Fibroblast of lung (primary cell): ENCODE measurements around the gene SLC38A3.

Experiments
- CTCF ChIP-seq, 2 donors: IDR thresholded peaks in 1 of 2; conservative IDR thresholded peaks in 1 of 2; 1 replicate in 1 of 2; 2 replicates in 1 of 2; pipeline ENCODE4 v1.5.1; 2011 to 2012; ENCODE audit warnings: low read length in 2 of 2, control low read depth in 1 of 2, inconsistent platforms in 1 of 2, low read depth in 1 of 2, mild to moderate bottlenecking in 1 of 2
- EZH2 ChIP-seq: IDR thresholded peaks from 2 replicates; pipeline ENCODE4 v1.5.1; 2012; ENCODE audit warnings: low read length, control low read depth, mild to moderate bottlenecking; ENCODE audit errors: missing control alignments

- TF ChIP-seq CTCF (conservative IDR thresholded peaks at IDR 0.05 in 1 of 2, IDR thresholded peaks at IDR 0.05 in 1 of 2; ENCODE audit: low read depth in 1 of 2, low read length in 2 of 2) (no peak), EZH2 (no peak)
Measured at GRCh38 chr3:50203113-50203808, 1.8 kb upstream of the SLC38A3 start.
